IPS DF 4.7 (cell line): ENCODE results near the gene ATXN7.

Experiments
- DNase-seq: peaks from one replicate; pipeline ENCODE4 v3.0.0-alpha.2; 2013; ENCODE audit warnings: low spot score; ENCODE audit errors: extremely low read depth

ATXN7 gene

DNA sequence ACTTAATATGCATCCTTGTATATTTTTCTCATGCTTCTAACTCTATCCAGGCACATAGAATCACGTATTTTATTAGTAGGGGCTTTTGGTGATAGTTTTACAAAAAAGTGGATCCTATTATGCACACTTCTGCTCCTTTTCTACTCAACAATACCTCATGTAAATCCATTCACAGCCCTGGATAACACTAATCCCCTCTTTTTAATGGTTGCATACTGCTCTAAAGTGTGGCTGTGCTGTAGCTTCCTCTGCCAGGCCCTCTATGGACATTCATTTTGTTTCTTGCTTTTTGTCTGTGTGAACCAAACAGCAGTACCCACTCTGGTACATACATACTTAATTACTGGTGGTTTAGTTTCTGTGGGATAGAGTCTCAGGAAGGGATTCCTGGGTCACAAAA is 99.8 kb downstream of the ATXN7 start:
- DNase-seq: no peak

DNA sequence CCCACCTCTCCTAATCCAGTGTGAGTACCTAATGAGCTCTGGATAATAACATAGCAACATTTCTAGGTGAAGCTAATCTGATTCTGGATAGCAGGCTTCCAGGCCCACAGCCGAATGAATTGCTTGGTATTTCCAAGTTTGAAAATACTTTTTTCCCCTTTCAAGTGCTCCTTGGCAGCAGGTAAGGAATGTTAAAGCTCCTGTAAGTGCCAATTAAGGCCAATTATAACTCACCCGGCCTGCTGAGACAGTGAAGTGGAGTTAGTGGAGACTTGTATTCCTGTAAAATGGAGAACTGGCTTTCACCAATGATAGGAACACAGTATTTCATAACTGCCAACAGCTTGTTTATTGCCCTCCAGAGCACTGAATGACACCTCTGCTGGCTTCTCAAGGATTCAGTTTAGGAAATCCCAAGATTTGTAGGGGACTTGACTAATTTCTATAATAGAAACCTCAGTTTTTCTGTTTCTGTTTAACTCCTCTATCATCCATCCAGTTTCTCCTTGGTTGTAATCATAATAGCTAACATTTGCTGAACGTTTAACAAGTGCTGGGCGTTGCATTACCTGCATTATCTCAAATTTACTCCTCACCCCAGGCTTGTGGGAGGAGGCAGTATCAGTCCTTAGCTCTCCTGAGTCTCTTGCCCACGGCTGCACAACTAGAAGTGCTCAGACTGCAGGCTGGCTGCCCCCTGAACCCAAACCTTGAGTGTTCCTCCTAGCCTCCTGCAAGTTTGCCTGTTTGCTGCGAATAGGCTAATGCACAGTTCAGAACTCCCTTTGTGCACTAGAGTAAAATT is 101.2 kb downstream of the ATXN7 start:
- DNase-seq: no peak

DNA sequence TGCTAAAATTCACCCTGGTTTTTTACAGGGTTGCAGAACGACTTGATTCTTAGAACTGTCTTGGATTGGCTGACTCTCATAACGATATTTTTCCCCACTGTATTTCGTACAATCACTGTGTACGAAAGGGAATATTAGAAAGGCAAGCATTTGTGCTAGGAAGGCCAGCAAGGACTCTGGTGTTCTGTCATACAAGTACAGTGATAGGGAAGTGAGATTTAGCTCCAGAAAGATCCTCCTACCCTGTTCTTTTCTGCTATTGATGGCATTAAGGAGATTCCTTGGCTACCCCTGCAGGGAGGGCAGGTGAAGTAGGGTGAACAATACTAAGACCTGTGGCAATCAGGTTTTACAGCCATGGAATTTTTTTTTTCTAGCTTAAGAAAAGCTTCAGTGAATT is 102.3 kb downstream of the ATXN7 start:
- DNase-seq: no peak

DNA sequence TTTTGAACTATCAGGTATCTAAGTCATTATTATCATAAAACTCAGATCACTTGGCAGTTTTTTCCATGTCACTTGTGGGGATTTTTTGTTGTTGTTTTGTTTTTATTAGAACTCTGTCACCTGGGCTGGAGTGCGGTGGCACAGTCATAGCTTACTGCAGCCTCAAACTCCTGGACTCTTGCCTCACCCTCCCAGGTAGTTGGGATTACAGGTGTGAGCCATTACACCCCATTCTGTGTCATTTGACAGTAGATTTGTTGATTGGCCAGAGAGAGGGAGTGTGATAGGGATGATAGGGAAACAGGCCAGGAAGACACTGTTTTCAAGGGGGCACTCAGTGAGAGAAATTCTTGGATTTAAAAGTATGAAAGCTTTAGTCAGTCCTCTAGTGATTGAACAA is 103.2 kb downstream of the ATXN7 start:
- no peak for DNase-seq

DNA sequence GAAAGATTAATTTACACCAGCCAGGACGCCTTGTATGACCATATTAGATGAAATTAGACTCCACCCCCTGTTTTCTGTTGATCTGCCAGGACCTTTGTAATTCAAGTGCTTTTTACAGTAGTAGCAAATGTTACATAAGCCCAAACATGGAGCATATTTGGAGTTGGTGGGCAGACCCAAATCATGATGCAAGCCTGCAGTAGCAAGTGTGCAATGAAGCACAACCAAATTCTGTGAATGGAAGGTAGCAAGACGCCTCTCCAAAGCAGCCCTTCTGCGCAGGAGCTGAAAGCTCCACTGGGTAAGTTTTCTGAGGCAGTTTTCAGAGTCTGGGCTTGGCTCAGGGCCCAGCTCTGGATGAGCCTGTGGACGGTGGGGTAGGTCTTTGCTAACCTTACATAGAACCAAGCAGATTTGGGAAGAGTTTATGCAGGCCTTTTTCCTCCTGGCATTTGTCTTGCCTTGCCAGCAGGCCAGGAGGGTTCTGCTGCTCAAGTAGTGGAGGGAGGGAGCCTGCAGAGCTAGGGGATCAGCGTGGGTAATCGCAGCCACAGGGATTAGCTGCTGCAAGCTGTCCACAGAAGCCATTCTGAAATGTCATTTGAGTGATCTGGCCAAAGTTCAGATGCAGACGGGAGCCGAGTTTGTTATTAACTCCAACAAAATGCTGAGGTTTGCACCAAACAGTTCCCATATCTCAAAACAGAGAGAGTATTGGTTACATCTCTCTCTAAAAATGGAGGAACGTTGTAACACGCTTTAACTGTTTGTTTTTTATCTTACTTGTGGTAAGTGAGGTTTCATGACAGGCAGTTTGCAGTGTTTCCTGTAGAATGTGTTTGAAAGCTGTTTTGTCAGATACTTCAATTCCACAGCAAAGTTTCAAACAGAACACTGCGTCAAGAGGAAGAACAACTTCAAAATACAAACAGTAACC is 104.3 kb downstream of the ATXN7 start:
- DNase-seq: no peak

DNA sequence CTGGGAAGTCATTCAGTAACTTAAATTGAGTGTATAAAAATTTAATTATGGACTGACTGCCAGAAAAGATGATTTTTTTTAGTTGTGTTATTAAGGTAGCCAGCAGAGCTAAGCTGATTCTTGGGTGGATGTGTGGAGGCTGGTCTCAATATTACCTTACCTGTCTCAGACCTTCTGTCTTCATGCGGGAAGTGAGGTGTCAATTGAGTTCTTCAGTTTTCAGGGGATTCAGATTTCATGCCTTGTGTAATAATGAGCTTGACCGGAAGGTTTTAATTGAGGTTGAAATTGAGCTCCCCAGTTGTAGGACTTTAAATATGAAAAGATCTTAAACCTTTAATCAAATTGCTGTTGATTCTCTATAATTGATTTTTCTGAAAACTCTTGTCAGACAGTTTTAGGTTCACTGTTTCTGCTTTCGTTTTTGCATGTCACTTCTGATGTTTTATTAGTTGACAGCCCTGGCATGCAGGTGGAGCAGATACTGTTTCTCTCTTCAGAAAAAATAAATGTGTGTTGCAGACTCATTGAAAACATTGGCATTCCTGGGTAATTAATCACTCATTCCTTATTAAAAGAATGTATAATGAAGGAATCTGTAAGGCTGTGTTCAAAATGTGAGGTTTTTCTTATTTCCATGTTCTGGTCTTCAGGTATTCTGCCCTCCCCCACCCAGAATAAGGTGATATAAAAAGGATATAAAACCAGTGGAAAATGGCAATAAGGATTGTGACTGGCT is 105.1 kb downstream of the ATXN7 start:
- DNase-seq: no peak

DNA sequence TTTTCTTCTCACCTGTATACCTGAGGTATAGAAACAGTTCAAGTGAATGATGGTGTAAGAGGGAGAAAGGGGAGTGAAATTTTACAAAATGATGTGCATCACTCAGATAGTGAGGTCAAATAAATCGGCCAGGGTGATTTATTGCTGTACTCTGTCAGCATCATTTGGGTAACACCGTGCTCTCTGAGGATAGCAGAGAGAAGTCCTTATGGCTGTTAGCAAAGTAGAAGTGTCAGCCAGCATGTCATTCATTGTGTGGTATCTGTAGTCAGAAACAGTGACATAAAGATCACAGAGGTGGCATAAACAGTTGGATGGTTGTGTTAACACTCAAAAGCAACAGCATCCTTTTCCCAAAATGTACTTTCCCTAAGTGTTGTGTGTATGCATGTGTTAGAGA is 106.2 kb downstream of the ATXN7 start:
- DNase-seq: no peak

DNA sequence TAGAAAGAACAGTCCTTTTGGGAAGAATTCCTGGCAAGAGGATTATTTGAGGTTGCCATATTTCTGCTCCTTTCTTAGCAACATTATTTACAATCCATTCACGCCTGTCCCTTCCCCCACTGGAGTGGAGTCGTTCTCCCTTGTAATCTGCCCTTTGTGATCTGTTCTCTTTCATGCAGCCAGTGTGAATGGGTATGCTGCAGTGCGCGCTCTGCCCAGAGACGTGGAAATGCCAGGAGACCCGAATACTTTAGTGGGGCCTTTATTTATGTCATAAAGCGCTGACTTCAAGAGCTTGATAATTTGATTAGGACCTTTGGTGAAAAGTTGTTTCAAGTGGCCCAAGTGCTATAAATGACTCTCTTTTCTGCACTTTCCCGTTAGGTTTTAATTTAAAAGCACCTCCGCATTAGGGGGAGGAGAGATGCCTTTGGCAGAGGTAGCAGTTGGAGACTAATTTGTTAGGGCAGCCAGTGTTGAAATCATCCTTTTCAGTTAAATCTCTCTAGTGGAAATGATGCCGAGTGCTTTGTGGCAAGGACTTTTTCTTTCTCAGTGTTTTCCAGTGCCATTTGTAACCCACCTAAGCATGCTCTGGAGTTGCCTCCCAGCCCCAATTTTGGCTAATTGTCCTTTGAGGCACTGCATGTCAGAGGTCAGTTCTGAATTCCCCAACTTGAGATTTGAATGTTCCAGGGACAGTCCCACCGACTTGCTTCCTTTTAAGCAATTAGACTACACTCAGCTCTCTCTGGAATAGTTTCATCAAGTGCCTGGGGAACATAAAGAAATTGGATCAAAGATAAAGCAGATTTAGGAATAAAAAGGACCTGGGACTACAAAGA is 107.2 kb downstream of the ATXN7 start:
- no peak for DNase-seq

DNA sequence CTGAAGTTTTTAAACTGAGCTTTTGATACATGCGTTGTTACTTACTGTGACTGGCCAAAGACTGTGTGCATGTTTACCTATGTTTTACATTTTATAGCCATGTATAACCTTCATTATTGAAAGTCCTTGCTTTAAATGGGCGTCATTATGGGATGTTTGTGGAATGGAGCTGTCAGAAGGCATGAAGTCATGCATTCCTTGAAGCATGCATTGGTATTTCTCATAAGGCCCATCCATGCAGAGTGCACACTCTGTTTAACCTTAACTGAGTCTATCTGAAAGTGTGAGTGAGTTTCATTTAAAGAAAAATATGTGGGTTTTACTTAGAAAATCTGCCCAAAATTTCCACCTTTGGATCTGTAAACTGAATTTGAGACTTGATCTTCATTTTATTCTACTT is 108.5 kb downstream of the ATXN7 start:
- no peak for DNase-seq

DNA sequence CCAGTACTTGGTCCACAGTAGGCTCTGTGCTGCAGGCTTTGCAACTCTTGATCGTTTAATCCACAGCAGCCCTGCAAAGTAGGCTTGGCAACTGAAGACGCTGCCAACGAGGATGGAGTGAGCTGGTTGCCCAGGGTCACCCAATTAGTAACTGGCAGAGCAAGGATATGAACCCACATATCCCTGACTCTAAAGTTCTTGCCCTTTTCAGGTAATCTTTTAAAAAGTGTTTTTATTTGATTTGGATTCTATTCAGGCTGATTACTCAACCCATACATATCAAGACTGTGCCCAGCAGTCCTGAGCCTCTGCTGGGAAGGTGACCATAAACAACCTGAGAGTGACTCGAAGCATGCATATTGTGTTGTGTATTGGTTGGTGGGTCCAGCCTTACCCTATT is 109.3 kb downstream of the ATXN7 start:
- no peak for DNase-seq

DNA sequence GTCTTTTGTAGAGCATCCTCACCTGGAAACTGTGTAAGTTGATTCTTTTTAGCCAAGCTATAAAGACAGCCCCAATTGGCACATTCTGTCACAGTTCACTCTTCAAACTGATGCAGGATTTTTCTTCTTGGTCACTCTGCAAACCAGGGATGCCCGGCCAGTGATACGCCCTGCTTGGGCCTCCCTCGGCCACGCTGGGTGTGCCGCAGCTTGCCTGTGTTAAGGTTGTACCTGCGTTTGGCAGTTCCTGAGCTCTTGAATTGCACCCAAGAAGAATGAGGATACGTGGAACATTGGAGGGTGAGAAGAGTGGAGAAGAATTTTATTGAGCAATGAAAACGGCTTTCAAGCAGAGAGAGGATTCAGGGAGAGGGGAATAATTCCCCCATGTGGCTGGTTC is 109.7 kb downstream of the ATXN7 start:
- no peak for DNase-seq

DNA sequence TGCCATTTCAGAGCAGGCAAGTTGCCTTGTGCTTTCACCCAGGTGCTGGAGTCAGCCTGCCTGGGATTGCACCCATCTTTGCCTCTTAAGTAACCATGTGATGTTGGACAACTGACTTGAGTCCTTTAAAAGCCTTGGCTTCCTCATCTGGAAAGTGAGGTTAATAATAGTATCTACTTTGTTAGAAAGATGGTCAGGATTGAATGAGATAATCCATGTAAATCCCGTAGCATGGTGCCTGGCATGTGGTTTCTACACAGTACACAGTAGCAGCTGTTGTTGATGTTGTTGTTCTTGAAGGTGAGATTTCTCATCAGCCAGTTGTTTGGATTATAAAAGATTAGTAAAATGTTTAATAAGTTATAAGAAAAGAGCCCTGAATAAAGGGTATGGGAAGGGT is 110.8 kb downstream of the ATXN7 start:
- DNase-seq: no peak

DNA sequence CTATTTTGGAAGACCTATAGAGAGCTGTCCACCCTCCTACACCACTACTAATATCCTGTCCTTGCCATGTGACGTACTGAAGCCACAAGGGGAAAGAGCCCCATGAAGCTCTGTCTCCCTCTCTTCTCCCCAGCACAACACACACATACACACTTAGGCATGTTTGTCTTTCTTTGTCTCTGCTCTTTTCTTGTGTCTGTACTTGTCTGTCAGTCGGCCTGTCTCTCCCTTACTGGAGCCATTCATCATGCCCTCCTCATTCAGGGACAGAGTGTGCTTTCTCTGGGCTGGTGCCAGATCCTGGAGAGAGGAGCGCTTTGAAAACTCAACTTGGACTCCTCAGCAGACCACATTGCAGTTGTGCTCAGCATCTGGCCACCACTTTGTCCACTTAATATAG is 112.1 kb downstream of the ATXN7 start:
- DNase-seq: no peak

DNA sequence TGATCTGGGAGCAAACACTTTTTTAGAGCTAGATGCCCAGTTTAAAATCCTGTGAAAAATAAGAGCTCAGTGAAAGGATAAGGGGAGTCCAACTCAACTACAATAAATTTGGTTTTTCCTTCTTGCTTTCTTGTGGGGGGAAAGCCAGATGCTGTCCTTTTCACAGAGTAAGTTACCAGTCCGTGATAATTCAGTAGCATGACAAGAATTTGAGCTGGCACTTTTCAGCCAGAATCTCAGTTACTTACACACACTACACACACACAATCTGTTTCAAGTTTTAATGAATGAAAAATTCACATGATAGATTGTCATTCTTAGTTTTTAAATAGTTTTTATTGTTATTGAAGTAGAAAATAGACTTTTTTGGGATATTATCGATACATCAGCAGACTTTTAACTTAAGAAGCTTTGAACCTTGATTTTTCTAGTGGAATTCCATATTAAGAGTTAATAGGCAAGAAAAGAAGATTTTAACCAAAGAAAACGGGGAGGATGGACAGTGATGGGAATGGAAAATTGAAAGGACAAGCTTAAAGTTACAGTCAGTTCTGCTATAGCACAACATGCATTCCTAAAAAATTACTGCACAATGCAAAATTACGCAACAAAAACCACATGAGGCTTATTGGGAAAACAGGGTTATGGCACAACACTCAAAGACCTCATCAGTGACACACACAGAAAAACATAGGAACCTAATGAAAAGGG is 112.6 kb downstream of the ATXN7 start:
- no peak for DNase-seq

DNA sequence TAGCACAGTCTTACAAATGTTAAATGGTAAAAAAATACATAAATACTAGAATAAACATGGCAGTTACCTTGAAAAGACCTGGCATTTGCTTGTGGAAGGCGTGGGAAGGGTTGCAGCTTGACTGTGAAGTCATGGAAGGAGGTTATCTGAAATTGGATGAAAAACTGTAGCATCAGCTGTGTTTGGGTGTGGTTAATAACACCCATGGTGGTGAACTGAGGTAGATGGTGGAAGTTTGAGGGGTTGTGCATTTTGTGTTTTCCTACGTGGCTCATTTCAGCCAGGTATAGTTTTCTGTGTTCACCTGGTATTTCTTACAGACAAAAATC is 113.2 kb downstream of the ATXN7 start:
- no peak for DNase-seq

DNA sequence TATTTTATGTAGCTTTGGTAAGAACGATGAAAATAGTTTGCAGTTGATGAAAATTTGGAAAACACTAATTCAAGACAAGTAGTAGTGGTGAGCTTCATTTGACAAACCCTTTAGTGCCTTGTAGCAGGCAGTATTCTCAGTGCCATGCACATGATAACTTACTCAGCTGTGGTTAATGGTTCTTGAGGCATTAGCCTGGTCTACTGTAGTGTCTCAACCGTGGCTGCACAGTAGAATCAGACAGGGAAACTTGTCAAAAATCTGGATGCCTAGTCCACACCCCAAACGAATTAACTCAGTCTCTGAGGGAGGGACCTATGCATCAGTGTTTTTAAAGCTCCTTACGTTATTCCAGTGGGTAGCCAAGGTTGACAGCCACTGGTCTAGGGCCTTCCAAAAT is 114.2 kb downstream of the ATXN7 start:
- DNase-seq: no peak

DNA sequence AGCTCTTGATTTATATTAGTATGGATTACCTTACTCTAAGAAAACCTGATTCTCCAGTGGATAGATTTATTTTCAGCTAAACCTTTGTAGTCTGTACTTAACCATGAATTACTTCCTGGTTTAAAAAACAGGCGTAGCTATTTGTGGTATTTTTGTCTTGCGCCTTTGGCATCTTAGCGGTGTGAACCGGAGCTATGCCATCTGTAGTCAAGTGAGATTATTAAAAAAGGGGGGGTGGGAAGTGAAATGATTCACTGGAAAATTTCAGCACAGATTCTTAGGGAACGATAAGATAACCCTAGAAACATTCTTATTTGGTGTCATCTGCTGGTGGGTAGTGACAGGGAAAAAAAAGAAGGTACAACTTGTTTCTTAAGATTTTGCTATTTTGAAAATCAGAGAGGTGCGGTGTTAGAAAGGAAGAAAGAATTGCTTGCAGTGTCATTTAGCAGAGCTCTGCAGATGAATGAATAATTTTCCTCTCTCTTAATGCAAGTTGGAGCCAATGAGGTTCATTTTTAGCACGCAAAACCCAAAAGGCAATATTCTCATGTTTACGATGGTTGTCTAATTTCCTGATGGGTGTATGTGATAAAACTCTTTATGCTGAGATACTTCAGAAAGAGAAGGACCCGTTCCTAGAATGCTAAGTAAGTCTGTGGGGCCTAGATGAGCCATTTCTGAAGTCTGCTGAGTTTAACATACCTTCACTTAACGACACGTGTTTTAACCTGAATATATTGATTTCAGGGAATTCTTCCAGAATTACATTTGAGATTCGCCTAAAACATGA is 115.6 kb downstream of the ATXN7 start:
- DNase-seq: no peak

DNA sequence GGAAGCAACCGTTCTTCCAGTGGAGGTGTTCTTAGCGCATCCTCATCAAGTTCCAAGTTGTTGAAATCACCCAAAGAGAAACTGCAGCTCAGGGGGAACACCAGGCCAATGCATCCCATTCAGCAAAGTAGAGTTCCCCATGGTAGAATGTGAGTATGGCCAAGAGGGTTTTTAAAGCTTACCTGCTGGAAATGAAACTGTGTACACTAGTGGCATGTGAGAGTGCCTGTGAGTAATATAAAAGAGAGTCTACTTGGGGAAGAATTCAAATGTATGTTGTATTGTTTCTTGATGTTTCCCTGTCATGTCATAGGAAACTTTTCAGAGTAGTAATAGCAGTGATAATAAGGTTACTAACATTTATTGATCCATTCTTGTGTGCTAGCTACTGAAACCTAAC is 116.4 kb downstream of the ATXN7 start:
- no peak for DNase-seq

DNA sequence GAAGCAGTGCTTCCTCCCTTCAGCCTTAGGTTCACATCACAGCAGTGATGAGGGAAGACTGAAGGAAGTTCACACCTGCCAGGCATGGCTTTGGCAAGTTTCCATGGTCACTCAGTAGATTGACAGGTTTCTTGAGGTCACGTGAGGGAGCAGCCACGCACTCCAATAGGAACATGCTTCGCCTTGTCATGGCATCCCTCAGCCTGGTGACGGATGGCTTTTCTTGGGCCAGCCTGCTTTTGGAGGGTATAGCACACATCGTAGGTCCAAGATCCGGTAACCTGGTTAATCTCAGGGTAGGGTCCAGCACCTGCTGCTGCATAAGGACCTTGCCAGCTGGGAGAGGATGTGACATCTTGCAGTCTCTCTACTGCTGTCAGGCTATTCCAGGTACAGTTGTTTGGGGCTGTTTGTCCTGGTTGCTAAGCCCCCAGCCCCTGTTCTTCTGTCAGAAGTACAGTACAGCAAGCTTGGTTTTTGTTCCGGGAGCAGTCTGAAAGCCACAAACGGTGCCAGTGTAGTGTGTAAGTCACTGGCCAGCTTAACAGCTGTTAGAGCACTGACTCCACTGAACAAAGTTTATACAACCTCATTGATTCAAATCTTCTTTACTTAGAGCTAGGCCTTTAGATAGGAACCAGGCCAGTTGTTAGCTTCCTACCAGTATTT is 117.3 kb downstream of the ATXN7 start:
- DNase-seq: no peak
